Colonic mucosa (tissue), 4 donors: Measurements from ENCODE around the gene PTPRT. TPM values are rescaled to one million over a fixed set of nuclear protein-coding genes. Genes with fewer than 3 reads are reported as not detected.

Experiments
- DNase-seq: peaks from one replicate; pipeline ENCODE4 v3.0.0-alpha.2; 2020
- H3K27ac ChIP-seq: fragments of 200-600 bp; one replicate; pipeline ENCODE4 v1.8.0; 2021
- H3K27me3 ChIP-seq: fragments of 200-600 bp; one replicate; pipeline ENCODE4 v1.8.0; 2021
- H3K36me3 ChIP-seq: fragments of 200-600 bp; one replicate; pipeline ENCODE4 v1.8.0; 2021
- H3K4me1 ChIP-seq: fragments of 200-600 bp; one replicate; pipeline ENCODE4 v1.8.0; 2021; ENCODE audit warnings: mild to moderate bottlenecking
- H3K4me3 ChIP-seq: fragments of 200-600 bp; one replicate; pipeline ENCODE4 v1.8.0; 2021
- H3K9ac ChIP-seq, 2 donors: one replicate each; pipeline ENCODE4 v1.7.0; 2013; ENCODE audit warnings: control low read depth in 2 of 2, low read depth in 2 of 2, low read length in 2 of 2
- H3K9me3 ChIP-seq: fragments of 200-600 bp; one replicate; pipeline ENCODE4 v1.8.0; 2021
- CTCF ChIP-seq: fragments of 200-600 bp; IDR thresholded peaks from one replicate; pipeline ENCODE4 v1.8.0; 2022; ENCODE audit warnings: antibody characterized with exemption, mild to moderate bottlenecking
- intact Hi-C: fragments of 100-400 bp; cut with DNase I; formaldehyde crosslinking; loops from one replicate; pipeline ENCODE4 v1.14.1; 2022
- total RNA-seq, 2 donors: library from RNA; stranded (reverse); fragmentation: NEBNext Ultra II Directional in 1 of 2; extraction: Animal tissue kit (Norgen Biotek cat#: 25700) in 1 of 2; gene quantifications; one replicate each; pipeline ENCODE4 v1.2.1, GENCODE V29; 2021
- donor health status: healthy.
- donor health status: DM: no; HTN: no; CAD: no.
- donor health status: DM: no; HTN: no; CAD: no.

PTPRT gene
- total RNA-seq, 2 donors from 2014 or later = 0.11 to 0.12 TPM

DNA sequence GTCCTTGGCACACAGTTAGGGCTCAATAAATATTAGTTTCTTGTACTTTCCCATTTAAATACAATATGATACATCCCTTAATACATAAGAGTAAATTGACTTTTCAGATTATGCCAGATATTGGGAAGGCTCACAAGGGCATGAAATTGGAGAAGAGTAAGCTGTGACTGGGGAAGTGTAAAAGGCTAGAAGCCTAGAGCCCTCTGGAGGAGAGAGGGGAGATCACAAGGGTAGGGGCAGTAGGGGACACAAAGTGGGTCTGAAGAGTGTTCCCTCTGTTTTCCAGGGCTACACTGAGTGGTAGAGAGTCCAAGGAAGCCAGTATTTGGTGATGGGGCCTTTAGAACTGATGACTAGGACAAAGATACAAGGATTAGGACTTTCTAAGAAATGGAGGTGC, 1008.6 kb downstream of the PTPRT start:
- Histone ChIP-seq H3K27me3 (no peaks in the 10 kb centered on the region), H3K27ac (no peak overlapping the region), H3K4me3 (no peak overlapping the region), H3K4me1 (no peaks in the 10 kb centered on the region), H3K9ac (no peak overlapping the region), H3K9me3 (no peaks in the 10 kb centered on the region), H3K36me3 (no peaks in the 10 kb centered on the region)
- no peak for DNase-seq
- intact Hi-C loops = no loop called here
- no peak for TF ChIP-seq CTCF

DNA sequence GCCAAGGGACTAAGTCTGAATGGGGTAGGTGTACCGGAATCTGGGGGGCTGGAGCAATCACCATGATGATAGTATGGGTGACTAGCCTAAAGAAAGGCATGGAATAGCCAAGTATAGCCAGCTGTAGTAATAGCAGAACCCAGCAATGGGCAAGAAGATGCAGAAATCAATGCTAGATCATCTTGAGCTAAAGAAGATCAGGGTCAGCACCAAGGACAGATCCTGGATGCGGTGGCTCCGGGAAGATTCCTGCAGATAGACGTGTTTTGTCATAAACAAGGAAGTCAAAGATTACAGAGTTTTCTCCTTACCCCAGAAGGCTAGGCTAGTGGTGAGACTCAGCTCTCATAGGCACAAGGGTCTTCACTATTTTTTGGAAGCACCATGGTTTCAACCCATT, 1009.9 kb downstream of the PTPRT start:
- Histone ChIP-seq H3K27me3 (no peaks in the 10 kb centered on the region), H3K9me3 (no peaks in the 10 kb centered on the region), H3K4me3 (no peak overlapping the region), H3K27ac (no peak overlapping the region), H3K36me3 (no peaks in the 10 kb centered on the region), H3K9ac (no peak overlapping the region), H3K4me1 (no peaks in the 10 kb centered on the region)
- TF ChIP-seq CTCF = no peak
- intact Hi-C loops = no loop called here
- no peak for DNase-seq

- no peak for DNase-seq
- Histone ChIP-seq H3K9me3 (no peaks in the 10 kb centered on the region), H3K9ac (no peak overlapping the region), H3K27ac (no peak overlapping the region), H3K27me3 (no peaks in the 10 kb centered on the region), H3K36me3 (no peaks in the 10 kb centered on the region), H3K4me3 (no peak overlapping the region), H3K4me1 (no peaks in the 10 kb centered on the region)
- no peak for TF ChIP-seq CTCF
- intact Hi-C loops = no loop called here
Measured at GRCh38 chr20:42173440-42173839, 1016.3 kb downstream of the PTPRT start.

DNA sequence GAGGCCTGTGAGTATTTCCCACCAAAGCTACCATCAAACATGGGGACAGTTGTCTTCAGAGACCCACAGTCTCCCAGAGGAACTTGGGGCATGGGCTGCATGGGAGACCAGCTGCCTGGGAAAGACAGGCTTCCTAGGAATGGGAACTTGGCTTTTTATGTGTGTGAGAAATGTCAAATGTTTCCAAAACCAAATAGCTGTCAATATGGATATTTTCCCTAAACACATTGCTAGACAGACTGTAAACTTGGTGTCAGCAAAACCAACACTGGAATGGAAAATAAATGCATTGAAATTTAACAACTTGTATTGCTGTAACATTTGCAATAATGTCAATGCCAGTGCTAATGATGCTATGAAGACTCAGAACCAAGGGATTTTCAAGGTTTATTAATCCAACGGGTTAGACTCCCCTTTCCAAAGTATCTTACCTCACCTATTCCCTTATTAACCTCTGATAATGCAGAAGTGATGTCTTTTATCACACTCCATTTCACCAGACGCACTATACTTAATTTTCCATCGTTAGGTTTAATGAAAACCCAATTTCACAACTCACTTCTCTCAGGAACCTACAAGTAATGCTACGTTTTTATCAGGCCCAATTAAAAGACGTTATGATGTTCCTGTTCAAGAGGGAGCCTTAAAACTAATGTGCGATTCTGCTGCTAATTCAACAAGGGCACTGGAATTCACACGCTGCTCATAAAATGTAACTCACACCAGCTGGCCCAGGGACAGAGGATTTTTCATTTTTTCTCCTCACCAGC, 1025.4 kb downstream of the PTPRT start:
- intact Hi-C loops = no loop called here
- Histone ChIP-seq H3K27me3 (no peaks in the 10 kb centered on the region), H3K4me3 (no peak overlapping the region), H3K36me3 (no peaks in the 10 kb centered on the region), H3K27ac (no peak overlapping the region), H3K9ac (no peak overlapping the region), H3K9me3 (no peaks in the 10 kb centered on the region), H3K4me1 (no peaks in the 10 kb centered on the region)
- TF ChIP-seq CTCF = no peak
- no peak for DNase-seq

- no peak for DNase-seq
- no peak overlapping the region for H3K27ac ChIP-seq
- H3K4me1 ChIP-seq = no peaks in the 10 kb centered on the region
- intact Hi-C loops = no loop called here
- H3K9ac ChIP-seq = no peak overlapping the region
- H3K9me3 ChIP-seq = no peaks in the 10 kb centered on the region
- H3K36me3 ChIP-seq = no peaks in the 10 kb centered on the region
- no peak overlapping the region for H3K4me3 ChIP-seq
- H3K27me3 ChIP-seq = no peaks in the 10 kb centered on the region
- no peak for TF ChIP-seq CTCF
Measured at GRCh38 chr20:42161228-42161829, 1028.4 kb downstream of the PTPRT start.
